ENCODE results near the gene GNAL. TPM values are rescaled to one million over a fixed set of nuclear protein-coding genes. Genes with fewer than 3 reads are reported as not detected.

Gene GNAL
- total RNA-seq, 1 experiment from 2014 or later: 0.06 TPM

DNA sequence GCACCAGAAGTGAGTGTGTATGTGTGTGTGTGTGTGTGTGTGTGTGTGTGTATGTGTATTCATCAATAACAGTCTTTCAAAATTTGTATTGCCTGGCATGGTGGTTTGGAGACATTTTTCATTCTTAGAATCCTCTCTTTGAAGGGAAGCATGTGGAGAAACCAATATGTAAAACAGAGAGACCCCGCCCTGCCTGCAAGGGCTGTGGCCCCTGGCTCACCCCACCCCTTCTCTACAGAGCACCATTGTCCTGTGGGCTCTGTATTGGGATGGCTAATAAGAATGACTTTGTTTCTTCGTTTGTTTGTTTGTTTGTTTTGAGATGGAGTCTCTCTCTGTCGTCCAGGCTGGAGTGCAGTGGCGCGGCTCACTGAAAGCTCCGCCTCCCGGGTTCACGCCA lies 65.9 kb downstream of the GNAL start:
- TF ChIP-seq, protein P1, sequence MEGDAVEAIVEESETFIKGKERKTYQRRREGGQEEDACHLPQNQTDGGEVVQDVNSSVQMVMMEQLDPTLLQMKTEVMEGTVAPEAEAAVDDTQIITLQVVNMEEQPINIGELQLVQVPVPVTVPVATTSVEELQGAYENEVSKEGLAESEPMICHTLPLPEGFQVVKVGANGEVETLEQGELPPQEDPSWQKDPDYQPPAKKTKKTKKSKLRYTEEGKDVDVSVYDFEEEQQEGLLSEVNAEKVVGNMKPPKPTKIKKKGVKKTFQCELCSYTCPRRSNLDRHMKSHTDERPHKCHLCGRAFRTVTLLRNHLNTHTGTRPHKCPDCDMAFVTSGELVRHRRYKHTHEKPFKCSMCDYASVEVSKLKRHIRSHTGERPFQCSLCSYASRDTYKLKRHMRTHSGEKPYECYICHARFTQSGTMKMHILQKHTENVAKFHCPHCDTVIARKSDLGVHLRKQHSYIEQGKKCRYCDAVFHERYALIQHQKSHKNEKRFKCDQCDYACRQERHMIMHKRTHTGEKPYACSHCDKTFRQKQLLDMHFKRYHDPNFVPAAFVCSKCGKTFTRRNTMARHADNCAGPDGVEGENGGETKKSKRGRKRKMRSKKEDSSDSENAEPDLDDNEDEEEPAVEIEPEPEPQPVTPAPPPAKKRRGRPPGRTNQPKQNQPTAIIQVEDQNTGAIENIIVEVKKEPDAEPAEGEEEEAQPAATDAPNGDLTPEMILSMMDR (conservative IDR thresholded peaks at IDR 0.05; ENCODE audit: low read depth, low read length): no peak
- no peak for TF ChIP-seq EZH2 (IDR thresholded peaks at IDR 0.05; ENCODE audit: borderline replicate concordance, low read depth, low read length, poor library complexity, severe bottlenecking)
- no peaks in the 10 kb centered on the region for H3K4me1 ChIP-seq (ENCODE audit: insufficient read depth, low read length, poor library complexity, severe bottlenecking)
- H3K36me3 ChIP-seq (ENCODE audit: insufficient read depth, low read length, poor library complexity, severe bottlenecking): no peaks in the 10 kb centered on the region
- no peaks in the 10 kb centered on the region for H3K9me3 ChIP-seq (ENCODE audit: low read depth, low read length, poor library complexity, severe bottlenecking)
- intact Hi-C loops (cut with micrococcal nuclease; ENCODE audit: unreplicated experiment): no loop called here
- no TSS peak for BruUV-seq (replicated peaks)
- H3K27me3 ChIP-seq (replicated peaks; ENCODE audit: insufficient read depth, low read depth, low read length, poor library complexity): peaks cover 84% of the 10 kb centered on the region
- H3K27ac ChIP-seq (ENCODE audit: low read depth, low read length, poor library complexity, severe bottlenecking): no peak overlapping the region
- ChIA-PET CTCF (no interaction called here), POLR2A (ENCODE audit: low non-redundant PET) (no interaction called here)
- no peak for DNase-seq (ENCODE audit: low spot score)
- H3K4me3 ChIP-seq (ENCODE audit: low read depth, low read length, poor library complexity, severe bottlenecking): no peak overlapping the region

DNA sequence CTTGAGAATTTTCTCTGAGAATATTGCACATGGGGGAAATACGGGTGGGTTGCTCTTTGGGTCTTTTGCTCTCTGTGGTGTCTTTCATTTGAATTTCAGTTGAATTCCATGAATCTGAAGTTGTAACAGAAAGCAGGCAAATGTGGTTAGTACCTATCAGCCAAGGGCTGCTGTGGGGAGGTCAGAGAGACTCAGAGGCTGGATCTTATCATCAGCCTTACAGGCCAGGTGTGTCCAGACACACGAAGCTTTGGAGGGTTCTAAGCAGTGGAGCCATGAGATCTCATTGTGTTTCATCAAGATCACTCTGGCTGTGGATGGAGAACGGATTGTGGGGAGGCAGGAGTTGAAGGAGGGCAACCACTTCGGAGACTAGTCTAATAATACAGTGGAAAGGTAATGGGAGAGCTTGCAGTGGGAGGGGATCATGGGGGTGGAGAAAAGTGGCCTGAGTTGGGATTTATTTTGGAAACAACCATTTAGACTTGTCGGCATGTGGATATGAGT lies 68.1 kb downstream of the GNAL start:
- ChIA-PET CTCF (no interaction called here), POLR2A (ENCODE audit: low non-redundant PET) (no interaction called here)
- Histone ChIP-seq H3K4me3 (ENCODE audit: low read depth, low read length, poor library complexity, severe bottlenecking) (no peak overlapping the region), H3K4me1 (ENCODE audit: insufficient read depth, low read length, poor library complexity, severe bottlenecking) (no peaks in the 10 kb centered on the region), H3K36me3 (ENCODE audit: insufficient read depth, low read length, poor library complexity, severe bottlenecking) (no peaks in the 10 kb centered on the region), H3K9me3 (ENCODE audit: low read depth, low read length, poor library complexity, severe bottlenecking) (no peaks in the 10 kb centered on the region), H3K27me3 (replicated peaks; ENCODE audit: insufficient read depth, low read depth, low read length, poor library complexity) (peaks cover 63% of the 10 kb centered on the region), H3K27ac (ENCODE audit: low read depth, low read length, poor library complexity, severe bottlenecking) (no peak overlapping the region)
- intact Hi-C loops (cut with micrococcal nuclease; ENCODE audit: unreplicated experiment): no loop called here
- TF ChIP-seq, protein P1 (conservative IDR thresholded peaks at IDR 0.05; ENCODE audit: low read depth, low read length): no peak
- TF ChIP-seq EZH2 (IDR thresholded peaks at IDR 0.05; ENCODE audit: borderline replicate concordance, low read depth, low read length, poor library complexity, severe bottlenecking): no peak
- no TSS peak for BruUV-seq (replicated peaks)
- DNase-seq (ENCODE audit: low spot score): no peak

DNA sequence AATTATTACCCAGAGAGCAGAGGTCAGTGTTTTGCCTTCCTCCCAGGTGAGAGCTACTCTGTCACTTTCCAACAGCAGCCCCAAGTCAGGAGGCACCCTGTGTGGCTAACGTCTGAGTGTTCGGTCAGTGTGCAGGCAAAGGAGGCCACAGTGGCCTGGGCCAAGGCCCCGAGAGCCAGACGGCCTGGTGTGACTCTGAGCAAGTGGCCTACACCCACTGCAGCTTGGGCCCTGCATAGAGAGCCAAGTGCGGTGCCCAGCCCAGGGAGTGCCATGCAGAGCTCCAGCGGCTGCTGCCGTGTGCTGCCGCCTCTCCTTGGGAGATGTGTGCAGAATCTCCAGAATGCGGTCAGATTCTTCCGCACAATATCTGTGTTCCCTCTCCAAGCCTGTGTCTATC lies 70.4 kb downstream of the GNAL start:
- POLR2A ChIA-PET (ENCODE audit: low non-redundant PET): no interaction called here
- H3K27me3 ChIP-seq (replicated peaks; ENCODE audit: insufficient read depth, low read depth, low read length, poor library complexity): peaks cover 39% of the 10 kb centered on the region
- no peaks in the 10 kb centered on the region for H3K36me3 ChIP-seq (ENCODE audit: insufficient read depth, low read length, poor library complexity, severe bottlenecking)
- intact Hi-C loops (cut with micrococcal nuclease; ENCODE audit: unreplicated experiment): no loop called here
- no peaks in the 10 kb centered on the region for H3K9me3 ChIP-seq (ENCODE audit: low read depth, low read length, poor library complexity, severe bottlenecking)
- BruUV-seq (replicated peaks): no TSS peak
- CTCF ChIA-PET: no interaction called here
- TF ChIP-seq, protein P1 (conservative IDR thresholded peaks at IDR 0.05; ENCODE audit: low read depth, low read length): no peak
- TF ChIP-seq EZH2 (IDR thresholded peaks at IDR 0.05; ENCODE audit: borderline replicate concordance, low read depth, low read length, poor library complexity, severe bottlenecking): no peak
- no peak overlapping the region for H3K4me3 ChIP-seq (ENCODE audit: low read depth, low read length, poor library complexity, severe bottlenecking)
- H3K27ac ChIP-seq (ENCODE audit: low read depth, low read length, poor library complexity, severe bottlenecking): no peak overlapping the region
- no peaks in the 10 kb centered on the region for H3K4me1 ChIP-seq (ENCODE audit: insufficient read depth, low read length, poor library complexity, severe bottlenecking)
- DNase-seq (ENCODE audit: low spot score): no peak

Data from A673 (cell line).